LHCN-M2 (cell line): ENCODE results near the gene RPL27A. TPM values are rescaled to one million over a fixed set of nuclear protein-coding genes. Genes with fewer than 3 reads are reported as not detected.

ENCODE experiments used
- DNase-seq: peaks from one replicate; pipeline ENCODE4 v3.0.0-alpha.2; 2012; ENCODE audit warnings: low read depth
- total RNA-seq: library from RNA; depleted of rRNA; stranded (reverse); fragments of >200 nt; gene quantifications from 2 replicates; pipeline ENCODE4 v1.2.3, GENCODE V29; 2014

The RPL27A gene
- total RNA-seq, 1 experiment from 2014 or later: 527 TPM

DNA sequence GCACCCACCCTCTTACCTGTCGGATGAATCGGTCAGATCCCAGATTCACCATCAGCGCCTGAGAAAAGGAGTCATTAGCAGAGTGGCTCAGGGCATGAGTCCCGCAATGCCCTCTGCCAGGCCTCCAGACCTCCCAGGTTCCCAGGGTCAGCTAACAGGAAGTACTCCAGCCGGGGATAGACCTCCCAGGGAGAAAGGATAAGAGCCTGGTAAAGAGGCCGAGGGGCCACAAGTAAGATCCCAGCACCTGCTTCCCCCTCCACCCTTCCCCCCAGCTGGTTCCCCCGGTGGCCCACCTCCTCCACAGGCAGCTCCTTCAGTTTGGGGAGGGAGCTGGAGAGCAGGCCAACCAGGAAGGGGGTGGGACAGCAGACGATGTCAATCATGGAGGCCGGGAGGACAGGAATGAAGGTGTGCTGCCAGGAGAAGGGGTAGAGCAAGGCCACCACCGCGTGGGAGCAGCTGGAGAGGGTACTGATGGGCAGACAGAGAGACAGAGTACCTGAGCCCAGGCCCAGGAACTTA is 16.4 kb downstream of the RPL27A start:
- DNase-seq: no peak

DNA sequence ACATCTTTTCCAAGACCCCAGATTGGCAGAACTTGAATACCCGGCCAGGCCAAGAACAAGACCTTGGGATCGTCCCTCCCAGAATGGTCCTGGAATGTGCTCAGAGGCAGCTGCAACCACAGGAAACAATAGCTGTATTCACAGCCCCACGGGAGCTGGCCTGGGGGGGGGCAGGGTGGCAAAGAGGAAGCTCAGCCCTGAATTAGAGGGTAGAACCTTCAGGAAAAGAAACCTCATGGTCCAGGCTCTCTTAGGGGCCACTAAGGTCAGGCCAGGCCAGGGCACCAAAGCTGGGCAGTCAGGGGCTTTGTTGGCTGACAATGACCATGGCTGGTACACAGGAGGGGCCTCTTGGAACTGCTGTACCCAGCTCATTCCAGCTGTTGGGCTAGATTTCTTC is 17.3 kb downstream of the RPL27A start:
- peak; percentile 92 for DNase-seq

DNA sequence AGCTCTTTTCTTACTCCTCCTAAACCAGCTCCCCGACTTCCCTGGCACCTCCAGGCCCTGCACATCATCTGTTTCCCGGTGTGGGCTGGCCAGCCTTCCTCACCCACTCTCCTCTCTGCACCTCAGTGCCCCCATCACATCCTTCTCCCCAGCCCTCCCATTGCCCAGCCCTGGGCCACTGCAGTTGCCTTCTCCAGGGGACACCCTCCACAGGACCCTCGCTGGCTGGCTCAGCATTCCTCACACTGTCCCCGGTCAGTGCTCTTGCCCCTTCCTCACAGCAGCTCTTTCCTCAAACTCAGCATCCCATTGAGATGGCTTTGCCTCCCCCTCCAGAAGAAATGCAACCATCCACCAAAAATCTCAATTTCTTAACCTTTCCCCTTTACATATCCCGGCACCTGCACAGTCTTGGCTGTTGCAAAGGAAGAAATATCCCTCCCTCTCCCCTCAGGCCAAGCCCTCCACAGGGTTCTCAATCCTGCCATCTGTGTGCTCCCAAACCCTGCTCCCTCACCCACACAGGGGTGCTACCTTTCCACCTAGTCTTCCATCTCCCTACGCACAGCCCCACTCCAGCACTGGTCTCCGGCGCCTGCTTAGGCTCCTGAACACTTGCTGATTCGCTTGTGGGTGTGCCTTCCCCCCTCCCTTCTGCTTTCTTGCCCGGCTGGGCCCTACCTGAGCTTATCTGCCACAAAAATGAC is 19.5 kb downstream of the RPL27A start:
- no peak for DNase-seq

DNA sequence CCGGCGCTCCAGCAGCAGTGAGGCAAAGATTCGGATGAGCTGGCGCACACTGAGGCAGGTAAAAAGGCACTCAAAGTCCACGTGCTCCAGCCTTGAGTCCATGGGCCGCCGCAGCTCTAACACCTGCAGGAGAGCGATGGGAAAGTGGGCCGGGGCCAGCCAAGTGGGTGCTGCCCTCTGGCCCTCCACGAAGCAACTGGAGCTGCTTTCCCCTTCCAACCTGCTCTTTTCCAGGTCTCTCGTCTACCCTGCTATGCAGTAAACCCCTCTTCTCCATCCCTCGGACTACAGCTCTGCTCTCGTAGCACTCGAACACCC is 20.0 kb downstream of the RPL27A start:
- DNase-seq: no peak

DNA sequence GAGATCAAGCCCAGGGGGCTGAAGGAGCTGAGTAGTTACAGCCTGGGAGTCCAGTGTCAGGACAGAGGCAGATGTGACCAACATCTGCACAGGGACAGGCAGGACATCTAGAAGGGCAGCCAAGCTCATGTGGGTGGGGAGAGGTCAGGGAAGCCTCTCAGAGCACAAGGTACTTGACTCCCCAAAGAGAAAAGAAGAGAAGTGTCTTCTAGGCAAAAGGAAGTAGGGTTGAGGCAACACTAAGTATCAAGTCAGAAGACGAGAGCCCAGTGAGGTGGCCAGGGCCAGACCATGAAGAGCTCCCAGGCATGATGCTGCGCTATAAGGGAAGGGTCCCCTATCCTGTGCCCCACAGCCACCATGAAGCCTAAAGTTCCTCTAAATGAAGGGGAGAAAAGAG is 21.5 kb downstream of the RPL27A start:
- no peak for DNase-seq

DNA sequence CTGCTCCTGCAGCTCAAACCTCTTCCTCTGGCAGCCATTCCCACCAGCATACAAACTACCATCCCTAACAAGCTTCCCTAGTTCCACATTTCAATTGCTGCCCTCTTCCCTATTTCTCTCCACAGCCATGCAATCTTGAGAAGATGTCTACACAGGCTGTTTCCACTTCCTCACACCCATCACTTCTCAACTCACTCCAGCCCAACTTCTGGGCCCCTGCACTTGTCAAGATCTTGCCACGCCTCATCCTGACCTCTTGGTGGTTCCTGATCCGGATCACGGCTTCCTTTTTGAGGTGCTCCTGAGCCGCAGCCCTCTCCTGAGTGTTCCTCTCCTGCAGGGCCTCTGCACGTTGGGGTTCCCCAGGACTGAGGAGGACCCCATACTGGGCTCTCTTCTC is 22.6 kb downstream of the RPL27A start:
- no peak for DNase-seq

DNA sequence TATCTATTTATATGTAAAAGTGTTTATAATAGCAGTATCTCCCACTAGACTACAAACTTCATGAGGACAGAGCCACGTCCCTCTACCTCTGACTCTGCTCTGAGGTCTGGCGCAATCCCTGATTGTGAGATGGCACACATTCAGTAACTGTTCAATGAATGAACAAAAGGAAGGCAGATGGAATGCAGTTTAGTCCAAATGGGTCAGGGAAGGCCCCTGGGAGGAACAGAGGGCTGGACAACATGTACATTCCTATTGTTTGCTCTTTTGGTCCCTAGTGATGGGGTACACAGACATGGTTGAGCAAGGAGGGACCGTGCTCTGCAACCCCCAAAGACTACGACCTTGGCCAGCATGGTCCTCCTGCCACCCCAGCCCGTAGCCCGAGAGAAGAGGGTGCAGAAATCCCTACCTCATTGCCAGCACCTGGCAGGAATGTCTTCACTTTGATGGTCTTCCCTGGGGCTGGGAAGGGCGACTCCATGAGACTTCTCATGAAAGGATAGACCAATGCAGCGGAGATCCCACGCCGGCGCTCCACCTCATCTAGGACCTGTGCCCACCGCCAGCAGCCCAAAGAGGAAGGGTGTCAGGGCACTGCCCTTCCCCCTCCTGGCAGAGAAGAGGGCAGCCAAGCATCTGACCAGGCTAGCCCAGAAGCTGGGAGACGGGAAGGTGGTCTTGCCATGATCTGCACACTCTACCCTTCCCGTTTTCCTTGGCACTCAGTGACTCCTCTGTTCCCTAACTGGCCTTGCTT is 24.3 kb downstream of the RPL27A start:
- no peak for DNase-seq

DNA sequence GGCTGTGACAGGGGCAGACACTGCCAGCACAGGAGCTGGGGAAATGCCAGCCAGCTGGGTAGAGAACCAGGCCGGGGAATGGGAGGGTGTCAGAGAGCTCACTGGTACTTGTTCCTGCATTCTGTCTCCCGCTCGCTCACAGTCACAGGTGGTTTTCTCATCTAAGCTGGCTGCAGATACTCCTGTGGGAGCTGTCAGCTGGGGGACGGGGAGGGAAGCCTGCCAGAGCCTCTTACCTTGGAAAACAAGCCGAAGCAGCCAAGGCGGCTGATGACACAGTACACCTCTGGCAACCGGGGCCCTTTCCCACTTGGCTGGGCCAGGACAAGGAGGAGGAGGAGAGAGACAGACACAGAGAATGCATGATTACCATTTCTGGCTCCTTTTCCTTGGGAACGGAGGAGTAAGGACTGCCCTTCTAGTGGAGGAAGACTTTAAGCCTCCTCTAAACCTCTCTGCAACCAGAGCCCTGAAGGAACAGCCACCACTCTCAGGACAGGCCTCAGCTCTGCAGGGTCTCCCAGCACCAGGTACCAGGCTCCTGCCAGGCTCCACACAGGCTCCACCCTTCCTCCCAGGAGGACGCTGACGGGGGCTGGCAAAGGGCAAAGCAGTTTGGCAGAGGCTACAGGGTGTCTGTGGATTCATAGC is 25.1 kb downstream of the RPL27A start:
- DNase-seq: no peak

DNA sequence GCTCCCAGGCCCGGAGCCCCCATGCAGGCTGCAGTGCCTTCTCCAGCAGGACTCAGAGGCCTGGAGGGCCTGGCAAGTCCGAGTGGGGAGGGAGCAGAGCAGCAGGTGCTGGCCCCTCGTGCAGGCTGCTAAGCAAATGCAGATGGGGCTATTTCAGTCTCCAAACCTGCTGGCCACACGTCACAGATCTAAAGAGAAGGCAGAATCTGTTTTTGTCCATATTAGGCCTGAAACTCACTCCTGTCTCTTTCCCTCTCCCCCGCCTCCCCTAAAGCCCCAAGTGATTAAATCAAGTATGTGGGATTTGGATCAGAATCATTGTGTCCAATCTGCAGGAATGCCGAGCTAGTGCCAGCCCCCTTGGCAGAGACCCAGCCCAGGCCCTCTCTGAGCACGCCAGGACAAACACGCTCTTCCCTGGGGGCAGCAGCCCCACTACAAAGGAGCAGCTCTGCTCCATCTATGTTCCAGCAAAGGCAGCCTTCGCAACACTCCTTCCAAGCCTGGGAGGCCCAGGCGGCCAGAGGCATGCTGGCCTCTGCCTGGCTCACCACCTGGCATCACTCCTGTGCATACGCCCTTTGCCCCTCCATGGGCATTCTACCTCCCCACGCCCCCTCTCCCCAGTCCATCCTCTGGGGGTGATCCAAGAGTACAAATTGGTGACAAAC is 26.5 kb downstream of the RPL27A start:
- peak; percentile 74 for DNase-seq

DNA sequence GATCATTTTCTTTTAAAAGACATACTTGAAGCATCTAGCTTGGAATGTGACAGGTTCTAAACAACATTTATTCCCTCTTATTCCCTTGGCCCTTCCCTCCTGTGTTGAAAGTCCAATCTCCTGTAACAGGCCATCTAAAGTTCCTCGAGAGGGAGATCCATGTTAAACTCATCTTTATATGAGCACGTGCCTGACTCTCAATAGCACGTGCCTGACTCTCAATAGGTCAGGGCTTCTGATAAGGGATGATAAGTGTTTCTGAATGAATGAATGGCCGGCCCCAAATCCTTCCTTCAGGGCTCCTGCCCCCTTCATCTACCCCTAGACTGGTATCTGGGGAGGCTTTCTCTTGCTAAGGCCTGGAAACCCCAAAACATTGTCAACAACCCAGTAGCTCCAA is 27.2 kb downstream of the RPL27A start:
- DNase-seq: no peak

DNA sequence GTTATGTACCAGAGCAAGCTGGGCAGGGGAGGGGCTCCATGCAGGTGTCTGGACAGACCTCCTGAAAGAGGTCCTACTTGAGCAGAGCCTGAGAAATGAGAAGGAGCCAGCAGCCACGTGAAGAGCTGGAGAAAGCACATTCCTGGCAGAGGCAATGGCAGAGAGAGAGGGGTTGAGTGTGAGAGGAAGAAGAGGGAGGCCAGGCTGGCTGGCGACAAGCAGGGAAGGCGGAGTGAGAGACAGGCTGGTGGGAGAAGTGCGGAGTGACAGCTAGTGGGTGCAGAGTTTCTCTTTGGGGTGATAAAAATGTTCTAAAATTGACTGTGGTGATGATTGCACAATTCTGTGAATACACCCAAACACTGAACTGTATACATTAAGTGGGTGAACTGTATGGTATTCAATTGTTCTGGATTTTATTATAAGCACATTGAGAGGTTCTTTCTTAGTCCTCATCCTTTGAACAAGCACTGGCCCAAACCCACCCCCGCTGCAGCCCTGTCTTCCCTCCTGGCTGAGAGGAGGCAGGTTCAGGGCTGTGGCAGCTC is 29.4 kb downstream of the RPL27A start:
- no peak for DNase-seq

DNA sequence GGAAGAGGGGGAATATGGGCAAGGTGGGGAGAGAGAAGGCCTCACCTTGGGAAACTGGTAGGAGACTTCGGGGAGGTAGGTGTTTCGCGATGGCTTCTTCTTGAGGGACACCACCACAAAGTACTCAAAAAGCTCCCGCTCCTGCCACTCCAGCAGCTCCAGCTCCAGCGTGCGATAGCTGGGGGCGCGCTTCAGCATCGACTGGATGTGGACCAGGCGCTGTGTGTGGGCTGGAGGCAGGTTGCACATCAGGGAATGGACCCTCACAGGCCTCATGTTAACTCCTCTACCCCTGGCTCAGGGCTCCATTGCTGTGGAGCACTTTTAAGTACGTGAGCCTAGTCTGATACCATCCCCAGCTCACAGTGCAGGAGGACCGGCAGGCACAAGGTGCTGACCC is 29.9 kb downstream of the RPL27A start:
- DNase-seq: no peak

DNA sequence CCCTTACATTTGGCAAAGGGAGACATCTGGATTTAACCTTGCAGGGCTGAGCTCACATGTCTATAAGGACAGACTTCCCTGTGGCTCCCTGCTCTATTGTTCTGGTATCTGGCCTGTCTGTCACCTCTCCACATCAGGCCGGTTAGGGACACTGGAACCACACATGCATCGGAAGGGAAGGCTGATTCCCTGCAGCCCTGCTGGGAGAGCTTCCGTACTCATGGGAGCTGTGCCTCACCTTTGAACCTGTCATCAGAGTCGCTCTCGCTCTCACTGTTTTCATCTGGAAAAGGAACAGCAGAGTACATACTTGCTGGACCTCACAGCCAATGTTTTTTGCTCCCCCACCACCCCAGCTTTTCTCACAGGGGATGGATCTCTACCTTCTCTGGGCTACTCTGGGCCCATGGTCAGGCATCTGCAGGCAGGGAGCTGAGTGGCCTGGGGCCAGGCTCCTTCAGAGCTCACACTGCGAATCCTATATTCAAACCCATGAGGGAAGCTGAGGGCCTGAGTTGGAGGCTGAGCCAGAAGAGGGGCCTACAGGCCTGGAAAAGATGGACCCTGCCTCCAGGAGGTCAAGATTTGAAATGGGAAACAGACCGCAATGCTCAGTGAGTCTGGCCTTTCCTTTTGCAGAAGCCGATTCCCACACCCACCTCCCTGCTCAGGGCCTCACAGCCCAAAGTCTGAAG is 31.3 kb downstream of the RPL27A start:
- no peak for DNase-seq

DNA sequence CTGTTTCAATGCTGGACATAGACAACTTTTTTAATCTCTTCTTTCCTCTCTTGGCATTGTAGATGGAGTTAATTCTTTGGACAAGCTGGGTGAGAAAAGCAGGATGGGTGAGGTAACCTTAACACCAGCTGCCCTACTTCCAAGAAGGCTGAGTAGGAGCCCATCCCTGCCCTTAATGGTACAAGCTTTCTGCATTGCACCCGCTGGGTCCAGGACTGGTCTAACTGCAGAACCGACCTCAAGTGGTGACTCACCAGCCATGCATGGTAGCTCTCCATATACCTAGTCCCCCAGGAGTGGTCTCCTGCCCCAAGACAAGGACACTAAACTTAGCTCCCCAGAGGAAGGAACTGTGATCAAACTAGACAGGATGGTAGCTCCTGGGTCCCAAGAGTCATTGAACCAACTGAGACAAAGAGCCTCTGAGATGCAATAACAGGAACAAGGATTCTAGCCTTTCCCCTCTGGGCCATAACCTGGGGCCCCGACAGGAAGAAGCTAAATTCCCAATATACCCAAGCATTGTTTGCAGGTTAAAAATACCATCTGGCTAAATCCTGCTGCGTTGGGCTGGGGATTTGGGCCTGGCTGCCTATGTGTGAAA is 32.1 kb downstream of the RPL27A start:
- peak; percentile 63 for DNase-seq

DNA sequence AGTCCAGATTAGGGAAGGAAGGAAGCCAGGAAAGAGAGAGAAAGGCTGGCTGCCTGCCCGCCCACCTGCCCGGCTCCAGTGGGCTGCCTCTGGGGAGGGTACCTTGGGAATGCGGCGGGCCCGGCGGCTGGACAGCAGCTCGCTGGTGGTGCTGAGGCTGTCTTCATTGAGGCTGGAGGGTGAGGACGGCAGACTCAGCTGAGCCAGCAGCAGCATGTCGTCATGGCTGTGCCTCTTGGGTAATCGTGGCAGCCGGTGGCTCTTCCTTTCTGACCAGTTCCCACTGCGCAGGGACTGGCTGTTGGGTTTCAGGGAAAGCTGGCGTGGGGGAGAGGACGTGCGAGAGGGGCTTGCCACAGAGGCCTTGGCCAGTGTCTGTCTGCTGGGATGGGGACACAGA is 32.9 kb downstream of the RPL27A start:
- no peak for DNase-seq

DNA sequence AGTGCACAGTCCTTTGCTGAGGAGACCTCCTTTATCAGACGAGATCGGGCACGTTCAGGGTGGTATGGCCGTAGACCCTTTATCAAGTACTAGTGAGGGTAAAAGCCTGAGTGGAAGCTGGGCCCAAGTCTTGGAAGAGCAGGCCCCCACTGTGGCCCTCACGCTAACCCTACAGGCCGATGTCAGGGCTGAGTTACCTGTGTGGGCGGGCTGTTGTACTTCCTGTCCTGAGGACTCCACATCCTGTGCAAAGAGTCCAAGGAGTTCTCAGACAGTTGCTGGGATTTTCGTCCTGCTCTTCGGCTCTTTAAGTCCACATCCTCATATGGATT is 34.9 kb downstream of the RPL27A start:
- DNase-seq: no peak

DNA sequence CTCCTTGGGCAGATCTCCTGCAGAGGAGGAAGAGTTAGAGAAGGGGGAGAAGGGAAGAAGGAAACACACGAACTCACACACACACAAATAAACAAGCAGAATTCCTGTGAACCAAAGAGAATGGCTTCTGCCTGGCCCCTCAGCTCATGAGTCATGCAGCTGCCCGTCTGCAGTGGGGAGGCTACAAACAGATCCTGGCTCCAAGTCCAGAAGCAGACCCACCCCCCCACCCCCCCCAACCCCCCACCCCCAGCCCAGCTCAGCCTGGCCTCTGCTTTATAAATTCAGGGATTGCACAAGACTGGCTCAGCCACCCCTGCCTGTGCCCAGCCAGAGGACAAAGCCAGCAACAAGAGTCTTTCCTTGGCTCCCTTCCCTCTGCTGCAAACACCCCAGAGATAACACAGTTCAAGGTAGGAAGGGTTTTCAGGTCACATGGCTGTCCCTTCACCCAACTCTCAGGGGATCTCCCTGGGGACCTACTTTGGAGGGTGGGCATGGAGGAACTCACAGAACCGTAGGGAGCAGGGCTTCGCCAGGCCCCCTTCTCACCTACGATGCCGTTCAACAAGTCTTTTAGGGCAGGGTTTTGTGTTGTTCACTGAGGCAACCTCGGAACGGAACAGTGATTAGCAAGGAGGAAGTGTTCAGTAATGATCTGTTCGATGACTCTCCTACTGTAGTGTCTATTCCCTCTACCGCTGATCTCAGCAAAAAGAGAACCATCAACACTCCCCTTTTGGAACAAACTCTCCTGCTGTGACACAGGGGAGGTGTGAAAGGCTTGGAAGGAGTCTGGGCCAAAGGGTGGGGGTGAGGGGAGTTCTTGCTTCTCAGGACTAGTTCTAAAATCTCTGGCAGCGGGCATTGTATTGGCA is 35.5 kb downstream of the RPL27A start:
- peak; percentile 85 for DNase-seq

DNA sequence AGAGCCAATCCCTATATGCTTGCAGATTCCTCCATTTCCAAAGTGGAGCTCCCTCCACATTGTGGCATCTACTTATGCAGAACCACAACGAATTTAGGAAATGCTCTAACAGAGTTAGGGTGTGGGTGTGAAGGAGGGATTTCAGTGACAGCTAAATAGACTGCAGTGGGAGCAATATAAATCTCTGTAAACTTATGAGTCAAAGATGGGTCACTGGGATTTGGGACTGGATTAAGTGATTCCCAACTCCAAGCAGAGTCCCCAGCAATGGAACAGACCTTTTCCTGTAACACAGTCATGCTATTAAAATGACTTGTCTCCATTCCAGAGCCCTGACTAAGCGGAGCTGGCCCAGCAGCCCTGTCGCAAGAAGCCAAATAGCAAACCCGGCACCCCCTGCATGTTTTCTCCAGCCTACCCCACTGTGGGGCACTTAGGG is 36.6 kb downstream of the RPL27A start:
- peak; percentile 98 for DNase-seq

DNA sequence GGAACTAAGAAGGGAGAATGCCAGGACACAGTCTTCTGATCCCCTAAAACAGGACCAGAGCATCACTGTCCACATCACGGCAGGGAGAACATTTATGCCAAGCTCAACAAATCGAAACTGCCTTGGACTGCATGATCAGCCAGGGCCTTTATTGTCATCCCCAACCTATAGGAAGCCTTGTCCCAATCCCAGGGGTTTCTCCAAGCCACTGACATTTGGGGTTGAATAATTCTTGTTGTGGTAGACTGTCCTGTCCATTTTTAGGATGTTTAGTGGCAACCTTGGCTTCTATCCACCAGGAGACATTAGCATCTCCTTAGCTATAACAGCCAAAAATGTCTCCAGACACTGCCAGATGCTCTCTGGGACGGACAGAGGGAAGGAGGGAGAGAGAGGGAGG is 37.1 kb downstream of the RPL27A start:
- no peak for DNase-seq

DNA sequence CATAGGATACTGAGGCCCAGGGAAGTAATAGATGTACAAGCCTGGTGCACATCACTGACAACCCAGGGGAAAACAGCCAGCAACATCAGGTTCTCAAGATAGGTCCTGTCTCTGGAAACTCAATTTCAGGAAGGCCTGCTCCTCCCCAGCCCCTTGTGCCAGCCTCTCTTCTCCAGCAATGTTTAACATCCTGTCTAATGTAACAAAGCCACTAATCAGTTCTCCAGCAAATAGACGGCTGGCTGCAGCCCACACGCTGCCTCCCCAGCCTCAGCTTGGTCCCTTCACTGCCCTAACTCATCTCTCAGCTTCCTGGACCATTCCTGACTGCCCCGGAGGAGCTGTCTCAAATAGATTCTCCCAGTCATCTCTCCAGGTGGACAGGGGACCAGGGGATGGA is 37.8 kb downstream of the RPL27A start:
- no peak for DNase-seq
